Progenitor cell of endocrine pancreas (in vitro differentiated cells): Measurements from ENCODE around the gene MAF. TPM values are rescaled to one million over a fixed set of nuclear protein-coding genes. Genes with fewer than 3 reads are reported as not detected.

Experiments used
- DNase-seq: peaks from one replicate; pipeline ENCODE4 v3.0.0; 2021; ENCODE audit warnings: low spot score; ENCODE audit not compliant: unreplicated experiment
- H3K27ac Mint-ChIP-seq: 2 replicates; pipeline ENCODE4 v1.8.0; 2021; ENCODE audit warnings: mild to moderate bottlenecking, moderate library complexity, mixed read lengths
- H3K27me3 Mint-ChIP-seq: 2 replicates; pipeline ENCODE4 v1.8.0; 2021; ENCODE audit warnings: mixed read lengths
- H3K36me3 Mint-ChIP-seq: 2 replicates; pipeline ENCODE4 v1.8.0; 2022; ENCODE audit warnings: mixed read lengths; ENCODE audit not compliant: insufficient read depth
- H3K4me1 Mint-ChIP-seq: 2 replicates; pipeline ENCODE4 v1.8.0; 2021; ENCODE audit warnings: low read depth, mixed read lengths
- H3K4me3 Mint-ChIP-seq: 2 replicates; pipeline ENCODE4 v1.8.0; 2021; ENCODE audit warnings: low read depth, mild to moderate bottlenecking, moderate library complexity, mixed read lengths
- H3K9me3 Mint-ChIP-seq: 2 replicates; pipeline ENCODE4 v1.8.0; 2021; ENCODE audit warnings: low read depth, mixed read lengths
- total RNA-seq: library from RNA; stranded (reverse); gene quantifications from 2 replicates; pipeline ENCODE4 v1.2.1, GENCODE V29; 2021
- TF ChIP-seq, protein P1 (sequence below): fragments of 200-600 bp; sonication (generic); IDR thresholded peaks from one replicate; pipeline ENCODE4 v1.5.0; 2021; ENCODE audit warnings: antibody characterized with exemption, mild to moderate bottlenecking; ENCODE audit not compliant: unreplicated experiment

The MAF gene
- total RNA-seq, 1 donor from 2014 or later: 17.3 TPM

DNA sequence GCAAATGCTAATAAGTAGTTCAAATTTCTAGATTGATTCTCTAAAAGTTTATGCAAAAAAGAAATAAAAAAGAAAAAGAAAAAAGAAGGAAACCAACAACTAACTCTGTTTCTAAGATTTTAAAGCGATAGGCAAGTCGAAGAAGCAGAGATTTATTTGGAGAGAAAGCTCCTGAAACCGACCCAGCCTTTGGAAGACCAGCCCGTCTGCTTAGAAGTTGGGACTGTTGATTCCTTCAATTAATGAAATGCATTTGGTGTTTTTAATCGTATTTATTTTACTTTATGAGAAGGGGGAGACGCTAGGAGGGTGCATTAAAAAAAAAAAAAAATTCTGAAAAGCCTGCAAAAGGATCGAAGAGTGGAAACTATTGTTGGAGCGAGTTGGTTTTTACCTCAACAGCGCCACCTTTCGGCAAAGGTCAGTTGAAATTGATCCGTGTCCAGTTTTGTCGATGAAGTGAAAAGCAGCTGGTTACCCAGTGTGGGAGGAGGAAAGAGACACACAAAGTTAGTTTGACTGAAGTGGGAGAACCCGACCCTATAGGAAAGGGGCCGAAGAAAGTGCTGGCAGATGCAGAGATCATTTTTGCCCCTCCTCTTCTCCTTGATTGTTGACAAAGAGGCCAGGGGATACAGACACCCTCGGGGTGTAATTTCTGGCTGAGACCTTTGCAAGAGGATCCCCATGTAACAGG, 1.5 kb upstream of the MAF start:
- TF ChIP-seq, protein P1, sequence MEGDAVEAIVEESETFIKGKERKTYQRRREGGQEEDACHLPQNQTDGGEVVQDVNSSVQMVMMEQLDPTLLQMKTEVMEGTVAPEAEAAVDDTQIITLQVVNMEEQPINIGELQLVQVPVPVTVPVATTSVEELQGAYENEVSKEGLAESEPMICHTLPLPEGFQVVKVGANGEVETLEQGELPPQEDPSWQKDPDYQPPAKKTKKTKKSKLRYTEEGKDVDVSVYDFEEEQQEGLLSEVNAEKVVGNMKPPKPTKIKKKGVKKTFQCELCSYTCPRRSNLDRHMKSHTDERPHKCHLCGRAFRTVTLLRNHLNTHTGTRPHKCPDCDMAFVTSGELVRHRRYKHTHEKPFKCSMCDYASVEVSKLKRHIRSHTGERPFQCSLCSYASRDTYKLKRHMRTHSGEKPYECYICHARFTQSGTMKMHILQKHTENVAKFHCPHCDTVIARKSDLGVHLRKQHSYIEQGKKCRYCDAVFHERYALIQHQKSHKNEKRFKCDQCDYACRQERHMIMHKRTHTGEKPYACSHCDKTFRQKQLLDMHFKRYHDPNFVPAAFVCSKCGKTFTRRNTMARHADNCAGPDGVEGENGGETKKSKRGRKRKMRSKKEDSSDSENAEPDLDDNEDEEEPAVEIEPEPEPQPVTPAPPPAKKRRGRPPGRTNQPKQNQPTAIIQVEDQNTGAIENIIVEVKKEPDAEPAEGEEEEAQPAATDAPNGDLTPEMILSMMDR: peak; percentile 91
- peak; percentile 85 for DNase-seq
- no peaks in the 10 kb centered on the region for H3K27me3 Mint-ChIP-seq
- peak overlapping the region; percentile 96 for H3K27ac Mint-ChIP-seq
- H3K36me3 Mint-ChIP-seq: no peaks in the 10 kb centered on the region
- peak overlapping the region; percentile 87 for H3K4me3 Mint-ChIP-seq
- no peaks in the 10 kb centered on the region for H3K9me3 Mint-ChIP-seq
- peaks cover 19% of the 10 kb centered on the region for H3K4me1 Mint-ChIP-seq

DNA sequence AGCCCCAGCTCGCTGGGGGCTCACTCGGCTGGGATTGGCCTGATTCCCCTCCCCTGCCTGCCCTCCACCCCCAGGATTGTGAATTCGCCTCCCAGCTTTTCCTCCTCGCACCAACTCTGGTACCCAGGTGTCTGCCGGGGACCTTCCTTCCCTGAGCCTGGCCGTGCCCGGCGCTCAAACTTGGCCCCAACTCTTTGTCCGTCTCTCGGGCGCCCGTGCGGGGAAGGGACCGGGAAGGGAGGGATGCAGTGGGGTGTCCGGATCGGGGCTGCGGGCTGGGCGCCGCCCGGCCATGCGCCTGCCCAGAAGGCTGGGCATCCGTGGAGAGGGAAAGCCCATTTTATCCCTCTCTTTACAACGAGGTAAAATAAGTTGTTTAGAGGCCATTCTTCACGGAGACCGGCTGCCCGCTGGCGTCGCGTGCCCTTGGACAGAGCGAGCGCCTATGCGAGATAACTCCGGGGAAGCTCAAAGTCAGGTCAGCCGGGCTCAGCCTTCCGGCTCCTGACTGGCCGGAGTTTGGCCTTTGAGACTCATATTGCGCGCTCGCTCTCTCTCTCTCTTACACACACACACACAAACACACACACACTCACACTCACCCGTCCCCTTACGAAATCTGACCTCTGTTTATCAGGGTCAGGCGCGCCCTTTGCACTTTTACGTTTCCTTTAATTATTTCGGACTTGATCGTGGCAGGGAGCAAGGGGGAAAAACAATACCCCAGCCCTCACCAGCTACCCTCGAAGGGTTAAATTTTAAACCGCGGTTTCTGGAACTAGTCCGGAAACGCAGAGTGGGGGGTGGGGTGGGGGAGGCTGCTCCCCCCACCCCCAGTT, 774 bp upstream of the MAF start:
- H3K27me3 Mint-ChIP-seq: no peaks in the 10 kb centered on the region

DNA sequence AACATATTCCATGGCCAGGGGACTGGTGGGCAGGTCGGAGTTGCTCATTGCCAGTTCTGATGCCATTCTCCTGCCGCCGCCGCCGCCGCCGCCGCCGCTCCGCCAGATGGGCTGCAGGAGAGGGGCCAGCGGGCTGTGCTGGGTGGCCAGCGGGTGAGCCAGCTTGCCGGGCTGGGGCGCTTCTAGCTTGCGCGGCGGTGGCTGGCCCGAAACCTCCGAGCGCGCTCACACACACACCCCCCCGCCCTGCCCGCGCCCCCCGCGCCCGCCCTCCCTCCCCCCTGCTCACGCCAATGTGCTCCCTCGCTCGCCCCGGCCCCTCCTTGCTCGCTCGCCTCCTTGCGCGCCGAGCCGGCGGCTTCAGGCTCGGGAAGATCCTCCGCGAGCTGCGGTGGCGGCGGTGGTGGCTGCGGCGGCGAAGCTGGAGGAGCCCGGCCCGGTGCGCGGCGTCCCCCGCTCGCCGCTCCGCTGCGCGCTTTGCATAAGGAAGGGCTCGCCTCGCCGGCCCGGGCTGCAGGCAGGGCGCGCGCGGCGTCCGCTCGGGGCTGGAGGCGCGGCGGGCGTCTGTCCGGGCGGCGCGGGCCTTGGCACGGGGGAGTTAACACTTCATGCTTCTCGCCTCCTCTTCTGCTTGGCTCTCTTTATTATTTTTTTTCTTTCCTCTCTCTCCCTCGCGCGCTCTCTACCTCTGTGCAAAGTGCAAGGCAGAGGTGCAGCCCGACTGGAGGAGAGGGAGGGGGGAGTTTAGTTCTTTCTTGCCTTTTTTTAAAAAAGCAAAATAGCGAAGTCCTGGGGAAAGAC, 500 bp downstream of the MAF start:
- Mint-ChIP-seq H3K27me3 (no peaks in the 10 kb centered on the region), H3K4me1 (peaks cover 32% of the 10 kb centered on the region), H3K4me3 (peak overlapping the region; percentile 91), H3K36me3 (peaks cover 3% of the 10 kb centered on the region), H3K27ac (peak overlapping the region; percentile 96), H3K9me3 (no peaks in the 10 kb centered on the region)
- TF ChIP-seq, protein P1: no peak
- peak; percentile 47 for DNase-seq

More for the DNA sequence above, 774 bp upstream of the MAF start:
- Mint-ChIP-seq H3K36me3 (no peaks in the 10 kb centered on the region), H3K4me3 (peak overlapping the region; percentile 87), H3K4me1 (peaks cover 22% of the 10 kb centered on the region), H3K27ac (peak overlapping the region; percentile 96), H3K9me3 (no peaks in the 10 kb centered on the region)
- peak; percentile 36 for DNase-seq
- TF ChIP-seq, protein P1: no peak

DNA sequence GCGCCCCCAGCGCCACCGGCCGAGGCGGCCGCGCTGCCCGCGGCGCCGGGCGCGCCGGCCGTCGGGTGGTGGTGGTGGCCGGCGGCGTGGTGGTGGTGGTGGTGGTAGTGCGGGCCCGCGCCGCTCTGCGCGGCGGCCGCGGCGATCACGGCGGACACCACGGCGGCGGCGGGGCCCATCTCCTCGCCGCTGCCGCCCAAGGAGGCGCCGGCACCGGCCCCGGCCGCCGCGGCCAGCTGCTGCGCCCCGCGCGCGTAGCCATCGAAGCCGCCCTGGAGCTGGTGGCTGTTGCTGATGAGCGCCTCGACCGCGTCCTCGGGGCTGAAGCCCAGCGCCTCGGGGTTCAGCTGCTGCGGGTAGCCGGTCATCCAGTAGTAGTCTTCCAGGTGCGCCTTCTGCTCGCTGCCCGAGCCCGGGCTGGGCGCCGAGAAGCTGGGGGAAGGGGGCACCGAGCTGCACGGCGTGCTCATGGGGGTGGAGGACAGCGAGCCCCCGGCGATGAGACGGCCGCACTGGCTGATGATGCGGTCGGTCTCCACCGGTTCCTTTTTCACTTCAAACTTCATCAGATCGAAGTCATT, 1.2 kb downstream of the MAF start:
- peak overlapping the region; percentile 95 for H3K27ac Mint-ChIP-seq
- peaks cover 38% of the 10 kb centered on the region for H3K4me1 Mint-ChIP-seq
- peaks cover 3% of the 10 kb centered on the region for H3K36me3 Mint-ChIP-seq
- DNase-seq: peak; percentile 30
- TF ChIP-seq, protein P1: no peak
- H3K4me3 Mint-ChIP-seq: peak overlapping the region; percentile 91
- H3K9me3 Mint-ChIP-seq: no peaks in the 10 kb centered on the region
- H3K27me3 Mint-ChIP-seq: no peaks in the 10 kb centered on the region
